ENCODE results near the gene TTC23.
"Not testable (repeated sequence)": the region's sequence is repeated elsewhere in the genome, so short reads cannot be mapped to it uniquely, and the experiment has no call there.

The TTC23 gene

DNA sequence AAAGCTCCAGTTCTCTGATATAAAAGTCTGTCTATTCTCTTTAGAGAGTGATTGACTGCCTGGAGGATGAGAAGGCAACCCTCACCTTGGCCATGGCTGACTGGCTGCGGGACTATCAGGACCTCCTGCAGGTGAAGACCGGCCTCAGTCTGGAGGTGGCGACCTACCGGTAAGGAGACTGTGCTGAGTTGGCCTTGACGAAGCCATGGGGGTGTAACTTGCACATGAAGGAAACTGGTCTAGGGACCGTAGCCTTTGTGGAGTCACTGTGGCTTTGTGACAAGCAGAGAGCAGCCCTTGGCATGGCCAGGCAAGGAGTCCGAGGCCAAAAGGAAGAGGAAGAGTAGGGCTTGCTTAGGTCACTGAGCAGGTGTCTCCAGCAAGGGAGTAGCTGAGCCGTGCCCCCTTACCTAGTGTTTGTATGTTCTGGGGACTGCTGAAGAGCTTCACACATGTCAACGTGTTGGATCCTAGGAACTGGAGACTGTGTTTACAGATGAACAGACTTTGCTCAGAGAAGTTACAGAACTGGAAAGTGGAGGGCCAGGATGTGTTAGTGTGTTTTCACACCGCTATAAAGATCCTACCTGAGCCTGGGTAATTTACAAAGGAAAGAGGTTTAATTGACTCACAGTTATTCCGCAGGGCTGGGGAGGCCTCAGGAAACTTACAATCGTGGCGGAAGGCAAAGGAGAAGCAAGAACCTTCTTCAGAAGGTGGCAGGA, 135.7 kb downstream of the TTC23 start:
- no peak for DNase-seq (ENCODE audit: low spot score)
- in situ Hi-C loops (cut with MboI; ENCODE audit: low pct_unique_long_range_greater_than_20kb, low sequenced_read_pairs, unreplicated experiment): no loop called here
- TF ChIP-seq, protein P1, sequence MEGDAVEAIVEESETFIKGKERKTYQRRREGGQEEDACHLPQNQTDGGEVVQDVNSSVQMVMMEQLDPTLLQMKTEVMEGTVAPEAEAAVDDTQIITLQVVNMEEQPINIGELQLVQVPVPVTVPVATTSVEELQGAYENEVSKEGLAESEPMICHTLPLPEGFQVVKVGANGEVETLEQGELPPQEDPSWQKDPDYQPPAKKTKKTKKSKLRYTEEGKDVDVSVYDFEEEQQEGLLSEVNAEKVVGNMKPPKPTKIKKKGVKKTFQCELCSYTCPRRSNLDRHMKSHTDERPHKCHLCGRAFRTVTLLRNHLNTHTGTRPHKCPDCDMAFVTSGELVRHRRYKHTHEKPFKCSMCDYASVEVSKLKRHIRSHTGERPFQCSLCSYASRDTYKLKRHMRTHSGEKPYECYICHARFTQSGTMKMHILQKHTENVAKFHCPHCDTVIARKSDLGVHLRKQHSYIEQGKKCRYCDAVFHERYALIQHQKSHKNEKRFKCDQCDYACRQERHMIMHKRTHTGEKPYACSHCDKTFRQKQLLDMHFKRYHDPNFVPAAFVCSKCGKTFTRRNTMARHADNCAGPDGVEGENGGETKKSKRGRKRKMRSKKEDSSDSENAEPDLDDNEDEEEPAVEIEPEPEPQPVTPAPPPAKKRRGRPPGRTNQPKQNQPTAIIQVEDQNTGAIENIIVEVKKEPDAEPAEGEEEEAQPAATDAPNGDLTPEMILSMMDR (IDR thresholded peaks at IDR 0.05; ENCODE audit: extremely low read depth, insufficient read depth, missing control alignments): no peak

DNA sequence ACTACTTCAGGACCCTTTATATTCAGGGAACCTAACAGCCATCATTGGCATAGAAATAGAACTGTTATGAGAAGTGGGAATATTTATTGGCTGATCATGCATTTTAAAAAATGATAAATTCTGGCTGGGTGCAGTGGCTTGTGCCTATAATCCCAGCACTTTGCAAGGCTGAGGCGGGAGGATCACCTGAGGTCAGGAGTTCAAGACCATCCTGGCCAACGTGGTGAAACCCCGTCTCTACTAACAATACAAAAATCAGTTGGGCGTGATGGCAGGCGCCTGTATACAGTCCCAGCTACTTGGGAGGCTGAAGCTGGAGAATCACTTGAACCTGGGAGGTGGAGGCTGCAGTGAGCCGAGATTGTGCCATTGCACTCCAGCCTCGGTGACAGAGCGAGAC, 137.7 kb downstream of the TTC23 start:
- in situ Hi-C loops (cut with MboI; ENCODE audit: low pct_unique_long_range_greater_than_20kb, low sequenced_read_pairs, unreplicated experiment); DNase-seq (ENCODE audit: low spot score): not testable (repeated sequence)

- TF ChIP-seq, protein P1 (IDR thresholded peaks at IDR 0.05; ENCODE audit: extremely low read depth, insufficient read depth, missing control alignments): no peak
Measured at GRCh38 chr15:99110581-99111320, 138.6 kb downstream of the TTC23 start.

DNA sequence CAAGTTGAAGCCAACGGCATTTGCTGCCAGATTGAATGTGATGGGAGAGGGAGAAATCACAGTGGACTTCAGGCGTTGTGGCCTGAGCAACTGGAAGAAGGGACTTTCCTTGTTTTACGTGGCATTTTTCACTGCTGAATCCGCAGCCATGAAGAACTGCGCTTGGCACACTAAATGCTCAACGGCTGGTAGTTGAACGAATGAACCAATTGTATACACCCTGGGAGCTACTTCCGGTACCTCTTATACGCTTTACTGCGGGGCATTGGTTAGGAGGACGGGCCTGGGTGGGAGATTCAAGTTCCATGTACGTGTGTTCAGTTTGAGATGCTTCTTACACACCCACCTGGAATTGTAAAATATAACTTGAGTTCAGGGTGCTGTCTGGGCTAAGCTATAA, 139.3 kb downstream of the TTC23 start:
- in situ Hi-C loops (cut with MboI; ENCODE audit: low pct_unique_long_range_greater_than_20kb, low sequenced_read_pairs, unreplicated experiment): no loop called here

More at GRCh38 chr15:99110581-99111320, 138.6 kb downstream of the TTC23 start:
- in situ Hi-C loops (cut with MboI; ENCODE audit: low pct_unique_long_range_greater_than_20kb, low sequenced_read_pairs, unreplicated experiment): no loop called here
- DNase-seq (ENCODE audit: low spot score): no peak

GRCh38 chr15:99109555-99110021, 139.8 kb downstream of the TTC23 start:
- in situ Hi-C loops (cut with MboI; ENCODE audit: low pct_unique_long_range_greater_than_20kb, low sequenced_read_pairs, unreplicated experiment): loop anchor here (10.0 kb wide), 1 partner anchor 105 kb away; no protein-coding TSS in a partner anchor
- no peak for DNase-seq (ENCODE audit: low spot score)
- TF ChIP-seq, protein P1 (IDR thresholded peaks at IDR 0.05; ENCODE audit: extremely low read depth, insufficient read depth, missing control alignments): no peak

More for the DNA sequence above, 139.3 kb downstream of the TTC23 start:
- no peak for DNase-seq (ENCODE audit: low spot score)
- TF ChIP-seq, protein P1 (IDR thresholded peaks at IDR 0.05; ENCODE audit: extremely low read depth, insufficient read depth, missing control alignments): no peak

GRCh38 chr15:99108993-99109392, 140.4 kb downstream of the TTC23 start:
- TF ChIP-seq, protein P1 (IDR thresholded peaks at IDR 0.05; ENCODE audit: extremely low read depth, insufficient read depth, missing control alignments): no peak
- in situ Hi-C loops (cut with MboI; ENCODE audit: low pct_unique_long_range_greater_than_20kb, low sequenced_read_pairs, unreplicated experiment): loop anchor here (10.0 kb wide), 1 partner anchor 106 kb away; no protein-coding TSS in a partner anchor

More at GRCh38 chr15:99108993-99109392, 140.4 kb downstream of the TTC23 start:
- DNase-seq (ENCODE audit: low spot score): no peak

All from GM13977 (cell line).